Neuronal stem cell (in vitro differentiated cells): Measurements from ENCODE around the gene SMKR1.
"Not testable (repeated sequence)": the region's sequence is repeated elsewhere in the genome, so short reads cannot be mapped to it uniquely, and the experiment has no call there.

ENCODE experiments used
- DNase-seq: peaks from one replicate; pipeline ENCODE4 v3.0.0-alpha.2; 2013; ENCODE audit warnings: low spot score
- H2AFZ ChIP-seq: one replicate; pipeline ENCODE4 v1.6.1; 2013; ENCODE audit warnings: mild to moderate bottlenecking, low read length, inconsistent platforms
- H2AK5ac ChIP-seq: 2 replicates; pipeline ENCODE4 v1.6.1; 2013; ENCODE audit warnings: low read depth, mild to moderate bottlenecking, inconsistent platforms, low read length, moderate library complexity, mixed read lengths
- H2BK120ac ChIP-seq: 2 replicates; pipeline ENCODE4 v1.6.1; 2013; ENCODE audit warnings: low read depth, mild to moderate bottlenecking, inconsistent platforms, low read length, moderate library complexity, mixed read lengths
- H2BK12ac ChIP-seq: one replicate; pipeline ENCODE4 v1.6.1; 2013; ENCODE audit warnings: low read length, inconsistent platforms
- H2BK15ac ChIP-seq: 2 replicates; pipeline ENCODE4 v1.6.1; 2013; ENCODE audit warnings: mild to moderate bottlenecking, low read length, inconsistent platforms, mixed read lengths
- H2BK5ac ChIP-seq: one replicate; pipeline ENCODE4 v1.6.1; 2013; ENCODE audit warnings: inconsistent platforms, mild to moderate bottlenecking, low read length, moderate library complexity
- H3K14ac ChIP-seq: one replicate; pipeline ENCODE4 v1.6.1; 2013; ENCODE audit warnings: low read length, inconsistent platforms
- H3K18ac ChIP-seq: 2 replicates; pipeline ENCODE4 v1.6.1; 2013; ENCODE audit warnings: low read length, inconsistent platforms
- H3K23ac ChIP-seq: 2 replicates; pipeline ENCODE4 v1.6.1; 2013; ENCODE audit warnings: low read depth, mild to moderate bottlenecking, mixed read lengths, low read length, inconsistent platforms; ENCODE audit not compliant: poor library complexity
- H3K27ac ChIP-seq: replicated peaks from 3 replicates; pipeline ENCODE4 v1.5.1; 2013; ENCODE audit warnings: low read length, inconsistent platforms
- H3K27me3 ChIP-seq, 3 experiments: 2 replicates each; pipeline ENCODE4 v1.6.1; 2013; ENCODE audit warnings: low read length in 3 of 3, mild to moderate bottlenecking in 2 of 3, inconsistent platforms in 1 of 3, low read depth in 1 of 3, mixed read lengths in 1 of 3, moderate library complexity in 1 of 3; ENCODE audit not compliant: control insufficient read depth in 3 of 3, insufficient read depth in 3 of 3
- H3K36me3 ChIP-seq, 2 donors: replicated peaks in 1 of 2; 2 replicates each; pipeline ENCODE4 v1.6.1; 2013; ENCODE audit warnings: low read length in 2 of 2; ENCODE audit not compliant: control insufficient read depth in 2 of 2, insufficient read depth in 2 of 2
- H3K4ac ChIP-seq: 2 replicates; pipeline ENCODE4 v1.6.1; 2013; ENCODE audit warnings: inconsistent platforms, mild to moderate bottlenecking, low read length, moderate library complexity
- H3K4me1 ChIP-seq, 2 donors: 1 replicate in 1 of 2; 2 replicates in 1 of 2; pipeline ENCODE4 v1.6.1; 2013; ENCODE audit warnings: low read length in 2 of 2, low read depth in 1 of 2; ENCODE audit not compliant: control insufficient read depth in 2 of 2, insufficient read depth in 1 of 2
- H3K4me2 ChIP-seq: one replicate; pipeline ENCODE4 v1.6.1; 2013; ENCODE audit warnings: mild to moderate bottlenecking, low read length, inconsistent platforms; ENCODE audit not compliant: insufficient read depth, poor library complexity, severe bottlenecking
- H3K4me3 ChIP-seq, 2 donors: 2 replicates each; pipeline ENCODE4 v1.5.1; 2013; ENCODE audit warnings: low read length in 2 of 2, mild to moderate bottlenecking in 2 of 2, inconsistent platforms in 1 of 2, moderate library complexity in 1 of 2
- H3K79me1 ChIP-seq: one replicate; pipeline ENCODE4 v1.6.1; 2013; ENCODE audit warnings: low read depth, mild to moderate bottlenecking, inconsistent platforms, low read length, moderate library complexity
- H3K9ac ChIP-seq: one replicate; pipeline ENCODE4 v1.6.1; 2013; ENCODE audit warnings: mild to moderate bottlenecking, low read depth, low read length, inconsistent platforms; ENCODE audit not compliant: poor library complexity
- H3K9me3 ChIP-seq, 2 donors: replicated peaks in 1 of 2; 2 replicates each; pipeline versions ENCODE3 to v1.6.1; 2013; ENCODE audit warnings: low read length in 2 of 2, mild to moderate bottlenecking in 2 of 2, inconsistent platforms in 1 of 2, low read depth in 1 of 2, mixed read lengths in 1 of 2, moderate library complexity in 1 of 2; ENCODE audit not compliant: control insufficient read depth in 2 of 2, insufficient read depth in 1 of 2
- H4K8ac ChIP-seq: one replicate; pipeline ENCODE4 v1.6.1; 2013; ENCODE audit warnings: low read depth, mild to moderate bottlenecking, inconsistent platforms, low read length, moderate library complexity
- H4K91ac ChIP-seq: one replicate; pipeline ENCODE4 v1.6.1; 2013; ENCODE audit warnings: low read length, low read depth, mild to moderate bottlenecking, inconsistent platforms; ENCODE audit not compliant: poor library complexity
- WGBS, 2 donors: extraction: QIAGEN DNeasy Blood & Tissue Kit; methylation state at CpG; one replicate each; pipeline ENCODE4 v1.1.7; 2013; ENCODE audit warnings: missing lambda C conversion rate in 2 of 2, mixed read lengths in 1 of 2; ENCODE audit not compliant: insufficient read length in 2 of 2, insufficient replicate concordance in 1 of 2; ENCODE audit errors: extremely low coverage in 2 of 2; 5-methylcytosine and 5-hydroxymethylcytosine counted together

SMKR1 gene

DNA sequence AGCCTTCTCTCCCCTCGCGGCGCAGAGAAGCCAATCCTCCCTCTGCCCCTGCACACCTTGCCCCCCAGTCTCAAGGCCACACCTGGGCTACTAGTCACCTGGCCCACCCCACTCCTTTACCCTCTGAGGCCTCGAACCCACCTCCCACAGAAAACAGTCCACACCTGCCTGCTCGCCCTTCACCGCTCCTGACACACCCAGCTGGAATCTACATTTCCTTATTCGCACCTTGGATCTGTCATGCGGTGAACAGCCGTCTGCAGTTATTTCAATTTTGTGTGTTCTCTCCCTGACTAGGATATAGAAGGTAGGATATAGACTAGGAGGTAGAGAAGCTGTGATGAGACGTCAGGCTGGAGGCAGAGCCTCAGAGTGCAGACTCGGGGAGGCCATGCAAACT lies 29.4 kb downstream of the SMKR1 start:
- H2BK15ac ChIP-seq, result no peak overlapping the region
- H3K4me1 ChIP-seq, result peaks cover 5 to 8% of the 10 kb centered on the region in 2 donors
- no peaks in the 10 kb centered on the region for H3K27me3 ChIP-seq
- no peak for DNase-seq
- H3K9ac ChIP-seq, result peak overlapping the region; percentile 4
- no peak overlapping the region for H2AFZ ChIP-seq
- H3K23ac ChIP-seq, result peak overlapping the region; percentile 55
- no peak overlapping the region for H3K4me3 ChIP-seq
- peak overlapping the region; percentile 17 for H3K18ac ChIP-seq
- H2AK5ac ChIP-seq, result no peak overlapping the region
- H3K14ac ChIP-seq, result no peak overlapping the region
- no CpG with 5 or more reads among the region's 11 CpGs for WGBS, 2 donors
- no peak overlapping the region for H3K4ac ChIP-seq
- no peak overlapping the region for H4K8ac ChIP-seq
- H4K91ac ChIP-seq, result no peak overlapping the region
- H3K79me1 ChIP-seq, result peaks cover 3% of the 10 kb centered on the region
- no peak overlapping the region for H2BK12ac ChIP-seq
- H3K36me3 ChIP-seq, result no peaks in the 10 kb centered on the region
- H2BK5ac ChIP-seq, result peak overlapping the region; percentile 75
- H3K4me2 ChIP-seq, result no peak overlapping the region
- H3K27ac ChIP-seq, result no peak overlapping the region
- peaks cover 0 to 4% of the 10 kb centered on the region in 2 donors for H3K9me3 ChIP-seq
- H2BK120ac ChIP-seq, result no peak overlapping the region

DNA sequence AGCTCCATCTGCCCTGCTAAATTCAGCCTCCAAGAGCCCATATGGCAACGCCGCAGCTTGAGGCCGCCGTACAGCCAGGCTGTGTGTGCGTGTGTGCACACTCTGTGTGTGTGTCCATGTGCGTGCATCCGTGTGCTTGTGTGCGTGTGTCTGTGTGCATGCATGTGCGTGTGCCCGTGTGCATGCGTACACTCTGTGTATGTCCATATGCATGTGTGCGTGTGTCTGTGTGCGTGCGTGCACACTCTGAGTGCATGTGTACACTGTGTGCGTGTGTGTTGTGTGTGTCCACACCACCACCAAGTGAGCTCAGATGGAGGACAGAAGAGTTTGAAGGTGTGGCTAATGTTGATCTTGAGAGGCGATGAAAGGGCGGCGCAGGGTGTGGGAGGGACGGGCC lies 30.0 kb downstream of the SMKR1 start:
- Histone ChIP-seq H3K18ac (peak overlapping the region; percentile 36), H4K91ac (no peak overlapping the region), H2BK15ac (peak overlapping the region; percentile 59), H3K36me3 (no peaks in the 10 kb centered on the region), H3K79me1 (peaks cover 3% of the 10 kb centered on the region), H3K23ac (peak overlapping the region; percentile 6), H3K9me3 (peaks cover 0 to 2% of the 10 kb centered on the region in 2 donors), H3K27ac (no peak overlapping the region), H3K4me1 (peaks cover 5 to 8% of the 10 kb centered on the region in 2 donors), H3K4me2 (no peak overlapping the region), H2BK5ac (no peak overlapping the region), H2AK5ac (peak overlapping the region; percentile 10), H3K14ac (peak overlapping the region; percentile 63), H3K9ac (peak overlapping the region; percentile 73), H4K8ac (peak overlapping the region; percentile 45), H3K4ac (no peak overlapping the region), H3K27me3 (no peaks in the 10 kb centered on the region), H2AFZ (no peak overlapping the region), H2BK120ac (no peak overlapping the region), H2BK12ac (no peak overlapping the region), H3K4me3 (peak overlapping the region in 1 of 2 donors; percentile 53)
- WGBS, 2 donors, result no CpG with 5 or more reads among the region's 19 CpGs
- no peak for DNase-seq

DNA sequence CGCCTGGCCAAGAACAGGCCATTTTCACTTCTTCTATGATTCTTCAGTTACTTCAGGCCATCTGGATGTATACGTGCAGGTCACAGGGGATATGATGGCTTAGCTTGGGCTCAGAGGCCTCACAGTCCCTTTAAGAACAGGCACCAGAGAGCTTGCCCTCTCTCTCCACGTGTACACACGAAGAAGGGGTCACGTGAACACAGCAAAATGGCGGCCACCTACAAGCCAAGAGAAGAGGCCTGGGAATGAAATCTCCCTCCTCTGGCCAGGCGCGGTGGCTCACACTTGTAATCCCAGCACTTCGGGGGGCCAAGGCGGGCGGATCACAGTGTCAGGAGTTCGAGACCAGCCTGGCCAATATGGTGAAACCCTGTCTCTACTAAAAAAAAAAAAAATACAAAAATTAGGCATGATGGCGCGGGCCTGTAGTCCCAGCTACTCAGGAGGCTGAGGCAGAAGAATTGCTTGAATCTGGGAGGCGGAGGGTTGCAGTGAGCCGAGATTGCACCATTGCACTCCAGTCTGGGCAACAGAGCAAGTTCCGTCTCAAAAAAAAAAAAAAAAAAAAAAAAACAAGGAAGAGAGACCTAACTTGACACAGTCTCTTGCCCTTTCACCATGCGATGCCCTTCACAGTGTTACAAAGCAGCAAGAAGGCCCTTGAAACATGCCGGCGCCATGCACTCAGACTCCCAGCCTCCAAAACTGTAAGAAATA lies 32.4 kb downstream of the SMKR1 start:
- not testable (repeated sequence) for H3K4me3 ChIP-seq, H3K4ac ChIP-seq, H3K4me1 ChIP-seq, H3K4me2 ChIP-seq, H2BK5ac ChIP-seq, H3K27me3 ChIP-seq, H3K9ac ChIP-seq, H2BK12ac ChIP-seq, H3K27ac ChIP-seq, H3K23ac ChIP-seq, H3K14ac ChIP-seq, H3K9me3 ChIP-seq, H2BK15ac ChIP-seq, DNase-seq, H2BK120ac ChIP-seq, H4K91ac ChIP-seq, H3K79me1 ChIP-seq, H3K36me3 ChIP-seq, H4K8ac ChIP-seq, H2AK5ac ChIP-seq
- H3K18ac ChIP-seq, result peak overlapping the region; percentile 66
- no CpG with 5 or more reads among the region's 20 CpGs for WGBS, 2 donors
- H2AFZ ChIP-seq, result peak overlapping the region; percentile 53

DNA sequence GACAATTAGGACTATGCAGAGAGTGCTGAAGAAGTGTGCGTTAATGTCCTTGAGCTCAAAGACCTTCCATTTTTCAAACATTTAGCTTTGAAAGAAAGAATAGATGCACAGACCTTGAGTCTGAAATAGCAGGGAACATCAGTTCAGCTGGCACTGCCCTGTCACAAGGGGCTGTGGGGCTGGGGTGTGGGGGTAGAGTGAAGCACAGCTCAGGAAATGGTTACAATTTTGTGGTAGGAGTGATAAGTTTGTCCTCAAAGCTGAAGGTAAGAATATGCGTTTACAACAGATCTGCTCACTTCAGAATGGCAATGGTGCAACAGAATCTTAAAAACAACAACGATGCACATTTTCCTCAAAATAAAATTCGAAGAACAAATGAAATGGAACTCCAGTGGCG lies 33.6 kb downstream of the SMKR1 start:
- WGBS, 2 donors, result no CpG with 5 or more reads among the region's 5 CpGs
- no peaks in the 10 kb centered on the region for H3K36me3 ChIP-seq
- no peak overlapping the region for H3K4me3 ChIP-seq
- DNase-seq, result no peak
- H3K18ac ChIP-seq, result no peak overlapping the region
- no peak overlapping the region for H3K4me2 ChIP-seq
- no peak overlapping the region for H3K4ac ChIP-seq
- H2BK5ac ChIP-seq, result no peak overlapping the region
- no peak overlapping the region for H3K23ac ChIP-seq
- H2BK120ac ChIP-seq, result no peak overlapping the region
- peaks cover 3% of the 10 kb centered on the region for H3K79me1 ChIP-seq
- H2BK12ac ChIP-seq, result no peak overlapping the region
- H3K9ac ChIP-seq, result no peak overlapping the region
- H4K91ac ChIP-seq, result no peak overlapping the region
- peaks cover 0 to 3% (median 0%) of the 10 kb centered on the region in 3 experiments for H3K27me3 ChIP-seq
- no peak overlapping the region for H3K14ac ChIP-seq
- H3K4me1 ChIP-seq, result peaks cover 8 to 9% of the 10 kb centered on the region in 2 donors
- no peak overlapping the region for H2AFZ ChIP-seq
- H3K27ac ChIP-seq, result no peak overlapping the region
- H3K9me3 ChIP-seq, result peaks cover 0 to 2% of the 10 kb centered on the region in 2 donors
- H2BK15ac ChIP-seq, result no peak overlapping the region
- H2AK5ac ChIP-seq, result no peak overlapping the region
- H4K8ac ChIP-seq, result no peak overlapping the region
